GM21360 (cell line): ENCODE results near the gene GALNT9.
A peak's percentile ranks its signal among the peaks of the same experiment; 100 is the strongest.
"Not testable (repeated sequence)": the region's sequence is repeated elsewhere in the genome, so short reads cannot be mapped to it uniquely, and the experiment has no call there.

ENCODE experiments used
- ATAC-seq: cut with Tn5 transposase; IDR thresholded peaks from one replicate; pipeline ENCODE4 v1.9.1; 2021; ENCODE audit warnings: mild to moderate bottlenecking, moderate library complexity; ENCODE audit not compliant: unreplicated experiment

The GALNT9 gene

DNA sequence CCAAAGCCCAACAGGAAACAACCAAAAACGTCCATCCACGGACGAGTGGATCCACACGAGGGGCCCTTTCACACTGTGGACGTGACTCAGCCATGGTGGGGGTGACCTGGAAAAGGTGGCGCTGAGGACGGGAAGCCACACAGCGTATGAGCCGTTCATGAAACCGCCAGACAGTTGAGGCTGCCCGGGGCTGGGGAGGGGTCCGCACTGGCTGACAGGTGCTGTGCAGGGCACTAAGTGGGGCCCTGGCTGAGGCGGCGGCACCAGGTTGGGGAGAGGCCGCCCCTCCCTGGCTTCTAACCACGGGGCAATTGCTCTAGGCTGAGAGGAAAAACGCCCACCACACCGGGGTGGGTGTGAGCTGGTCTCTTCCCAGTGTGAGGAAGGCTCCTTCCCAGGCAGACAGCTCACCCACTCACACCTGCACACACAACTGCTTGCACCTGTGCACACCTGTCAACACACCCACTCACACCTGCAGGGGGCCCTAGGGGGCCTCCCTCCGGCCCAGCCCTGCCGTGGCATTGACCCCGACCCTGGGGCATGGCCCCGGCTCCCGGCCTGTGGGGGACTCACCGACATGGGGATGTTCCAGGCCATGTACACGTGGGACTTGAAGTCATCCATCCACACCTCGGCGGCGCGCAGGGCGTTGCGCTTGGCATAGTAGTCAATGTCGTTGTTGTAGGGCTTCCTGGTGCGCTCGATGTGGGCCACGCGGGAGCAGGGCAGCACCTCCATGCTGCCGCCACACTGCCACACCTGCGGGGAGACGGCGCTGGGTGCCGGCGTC, 126.3 kb downstream of the GALNT9 start:
- no peak for ATAC-seq

- ATAC-seq: no peak
Measured at GRCh38 chr12:132201391-132202120, 127.8 kb downstream of the GALNT9 start.

- ATAC-seq: no peak
Measured at GRCh38 chr12:132200800-132201199, 128.6 kb downstream of the GALNT9 start.

- no peak for ATAC-seq
Measured at GRCh38 chr12:132199526-132200319, 129.7 kb downstream of the GALNT9 start.

- ATAC-seq: no peak
Measured at GRCh38 chr12:132199101-132199500, 130.3 kb downstream of the GALNT9 start.

GRCh38 chr12:132197581-132198354, 131.6 kb downstream of the GALNT9 start:
- ATAC-seq: no peak

- no peak for ATAC-seq
Measured at GRCh38 chr12:132196873-132197390, 132.5 kb downstream of the GALNT9 start.

- ATAC-seq: no peak
Measured at GRCh38 chr12:132196038-132196872, 133.1 kb downstream of the GALNT9 start.

DNA sequence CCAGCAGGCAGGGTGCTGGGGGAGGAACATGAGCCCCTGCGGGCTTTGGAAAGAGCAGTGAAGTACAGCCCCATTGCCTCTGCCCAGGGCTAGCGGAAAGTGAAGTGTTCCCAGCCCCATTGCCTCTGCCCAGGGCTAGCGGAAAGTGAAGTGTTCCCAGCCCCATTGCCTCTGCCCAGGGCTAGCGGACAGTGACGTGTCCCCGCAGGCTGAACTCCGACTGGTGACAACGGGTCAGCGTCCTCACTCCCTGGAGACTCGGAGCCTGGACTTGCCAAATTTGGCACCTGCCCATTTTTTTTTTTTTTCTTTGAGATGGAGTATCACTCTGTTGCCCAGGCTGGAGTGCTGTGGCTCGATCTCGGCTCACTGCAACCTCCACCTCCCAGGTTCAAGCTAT, 134.1 kb downstream of the GALNT9 start:
- ATAC-seq: not testable (repeated sequence)

- no peak for ATAC-seq
Measured at GRCh38 chr12:132194556-132194955, 134.8 kb downstream of the GALNT9 start.

- no peak for ATAC-seq
Measured at GRCh38 chr12:132194056-132194455, 135.3 kb downstream of the GALNT9 start.

- ATAC-seq: no peak
Measured at GRCh38 chr12:132191715-132192553, 137.5 kb downstream of the GALNT9 start.

DNA sequence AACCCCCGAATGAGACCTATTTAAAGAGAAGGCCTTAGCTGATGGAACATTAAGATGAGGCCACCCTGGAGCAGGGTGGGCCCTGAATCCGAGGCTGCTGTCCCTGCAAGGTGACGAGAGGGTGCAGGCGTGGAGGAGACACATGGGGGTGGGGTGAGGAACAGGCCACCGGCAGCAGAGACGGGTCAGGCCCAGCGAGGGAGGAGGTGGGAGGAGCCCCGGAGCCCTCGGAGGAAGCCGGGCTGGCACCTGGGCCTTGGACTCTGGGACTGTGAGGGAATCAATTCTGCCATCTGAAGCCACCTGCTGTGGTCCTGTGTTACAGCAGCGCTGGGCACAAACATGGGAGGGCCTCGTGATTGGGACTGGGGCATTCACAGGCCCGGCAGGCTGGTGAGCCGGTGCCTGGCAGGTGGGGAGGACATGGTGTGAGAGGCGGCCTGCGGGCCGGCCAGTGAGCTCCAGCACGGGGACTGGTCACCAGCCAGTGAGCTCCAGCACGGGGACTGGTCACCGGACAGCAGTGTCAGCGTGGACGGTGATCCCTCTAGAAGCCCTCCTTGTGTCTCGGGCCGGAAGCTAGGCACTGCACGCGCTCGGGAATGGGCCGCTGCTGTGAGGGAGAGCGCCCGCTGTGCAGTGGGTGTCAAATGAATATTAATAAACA, 138.4 kb downstream of the GALNT9 start:
- ATAC-seq: no peak

DNA sequence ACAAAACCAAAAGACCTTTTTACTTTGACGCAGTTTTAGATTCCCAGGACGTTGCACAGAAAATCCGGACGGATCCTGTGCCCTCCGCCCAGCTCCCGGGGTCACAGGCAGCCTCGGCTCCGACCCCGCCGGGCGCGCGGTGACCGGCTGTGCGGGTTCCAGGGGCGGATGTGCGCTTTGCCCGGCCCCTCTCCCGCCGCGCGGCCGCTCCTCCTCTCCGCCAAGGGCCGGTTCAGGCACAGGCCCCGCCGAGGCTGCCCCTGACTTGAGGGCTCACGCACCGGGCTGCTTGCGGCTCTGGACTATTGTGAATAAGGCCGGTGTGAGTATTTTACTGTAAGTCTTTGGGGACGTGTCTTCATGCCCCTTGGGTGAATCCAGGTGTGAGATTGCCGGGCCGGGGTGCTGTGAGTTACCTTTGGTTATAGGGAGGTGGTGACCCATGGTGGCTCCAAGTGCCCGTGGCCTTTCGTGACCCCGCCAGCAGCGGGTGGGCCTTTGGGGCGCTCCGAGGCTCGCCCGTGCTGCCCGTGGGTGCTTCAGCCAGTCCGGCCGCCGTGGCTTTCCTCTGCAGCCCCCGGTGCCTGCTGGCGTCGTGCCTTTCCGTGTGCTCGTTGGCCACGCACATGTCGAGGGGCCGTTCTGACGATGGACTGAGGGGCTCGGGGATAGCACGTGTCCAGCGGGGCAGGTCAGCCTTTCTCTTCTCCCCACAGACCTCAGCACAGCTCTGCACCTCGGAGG, 139.2 kb downstream of the GALNT9 start:
- peak; percentile 22 for ATAC-seq

DNA sequence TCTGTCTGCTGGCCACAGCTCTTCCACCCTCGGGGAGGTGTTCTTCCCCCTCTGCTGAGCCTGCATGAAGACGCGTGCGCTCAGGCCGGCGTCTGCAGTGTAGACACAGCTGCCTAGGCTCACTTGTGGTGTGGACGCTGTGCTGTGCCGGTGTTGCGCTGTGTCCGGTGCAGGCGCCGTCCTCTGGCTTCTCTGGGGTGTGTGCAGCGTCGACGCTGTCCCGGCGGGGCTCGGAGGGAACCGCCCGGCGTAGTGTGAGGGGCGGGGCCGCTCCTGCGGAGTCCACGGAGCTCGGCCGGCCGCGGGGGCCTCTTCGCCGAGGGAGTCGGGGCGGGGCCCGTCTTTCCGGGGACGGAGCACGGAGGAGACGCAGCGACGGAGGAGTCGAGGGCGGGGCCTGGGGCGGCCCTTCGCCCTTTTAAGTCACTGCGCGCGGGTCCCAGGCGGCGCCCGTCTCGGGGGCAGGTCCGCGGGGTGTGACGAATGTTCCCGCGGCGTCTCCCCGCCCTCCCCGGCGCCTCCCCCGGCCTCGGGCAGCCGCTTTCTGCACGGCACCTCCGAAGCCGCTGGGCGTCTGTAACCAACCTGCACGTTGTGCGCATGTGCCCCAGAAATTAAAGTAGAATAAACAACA, 139.9 kb downstream of the GALNT9 start:
- peak; percentile 81 for ATAC-seq

DNA sequence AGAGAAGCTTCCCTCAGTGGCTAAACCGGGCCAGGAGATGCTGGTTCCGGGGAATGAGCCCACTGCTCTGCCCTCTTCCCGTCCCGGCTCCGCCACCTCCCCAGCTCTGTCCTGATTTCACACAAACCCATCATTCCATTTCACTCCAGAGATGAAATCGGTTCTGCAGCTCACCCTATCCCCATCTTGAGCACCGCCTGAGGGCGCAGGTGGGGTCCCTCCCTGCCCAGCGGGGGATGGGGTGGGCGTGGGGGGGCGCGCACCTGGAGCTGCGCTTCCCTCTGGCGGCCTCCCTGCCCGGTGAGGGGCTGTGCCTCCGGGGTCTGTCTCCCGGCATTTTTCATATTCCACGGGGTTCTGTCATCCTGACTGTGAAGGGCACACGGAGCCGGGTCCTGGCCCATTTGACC, 140.5 kb downstream of the GALNT9 start:
- no peak for ATAC-seq

DNA sequence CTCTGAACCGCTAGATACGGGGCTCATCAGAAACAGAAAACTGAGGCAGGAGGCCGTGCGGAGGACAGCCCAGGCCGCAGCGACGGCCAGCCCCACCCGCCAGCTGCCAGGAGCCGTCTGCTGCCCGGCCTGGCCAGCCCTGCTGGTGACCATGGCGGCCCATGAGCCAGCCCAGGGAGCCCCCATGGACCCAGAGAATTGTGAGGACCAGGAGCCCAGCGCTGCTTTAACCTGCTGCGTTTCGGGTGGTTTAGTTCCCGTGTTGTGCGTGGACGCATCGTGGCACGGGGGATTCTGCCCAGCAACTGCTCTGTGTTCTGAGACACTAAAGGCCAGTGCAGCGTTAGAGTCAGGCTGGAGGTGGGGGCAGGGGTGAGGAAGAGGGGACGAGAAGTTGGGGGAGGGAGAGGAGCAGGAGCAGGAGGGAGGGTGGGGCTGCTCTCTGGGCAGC, 140.9 kb downstream of the GALNT9 start:
- ATAC-seq: no peak
